Measurements from ENCODE around the gene OR4K15.

OR4K15 gene, protein sequence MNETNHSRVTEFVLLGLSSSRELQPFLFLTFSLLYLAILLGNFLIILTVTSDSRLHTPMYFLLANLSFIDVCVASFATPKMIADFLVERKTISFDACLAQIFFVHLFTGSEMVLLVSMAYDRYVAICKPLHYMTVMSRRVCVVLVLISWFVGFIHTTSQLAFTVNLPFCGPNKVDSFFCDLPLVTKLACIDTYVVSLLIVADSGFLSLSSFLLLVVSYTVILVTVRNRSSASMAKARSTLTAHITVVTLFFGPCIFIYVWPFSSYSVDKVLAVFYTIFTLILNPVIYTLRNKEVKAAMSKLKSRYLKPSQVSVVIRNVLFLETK

DNA sequence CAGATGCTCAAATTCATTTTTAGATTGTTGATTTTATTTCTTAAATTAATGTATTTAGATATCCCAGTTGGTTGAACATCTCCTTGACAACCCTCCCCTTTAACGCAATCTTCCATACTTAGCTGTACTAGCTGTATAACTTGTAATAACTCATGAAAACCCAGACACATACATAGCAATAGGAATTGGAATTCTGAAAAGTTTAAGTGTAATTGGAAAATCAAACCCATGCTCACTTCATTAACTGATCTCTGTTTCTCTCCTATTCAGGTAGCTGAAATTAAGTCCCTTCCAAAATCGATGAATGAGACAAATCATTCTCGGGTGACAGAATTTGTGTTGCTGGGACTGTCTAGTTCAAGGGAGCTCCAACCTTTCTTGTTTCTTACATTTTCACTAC, at the start of gene OR4K15:
Gene OR4K15 (plus strand): TSS at position 301 of the 400 bp plus-strand sequence. CDS start 0 bp downstream, at position 301.
- TF ChIP-seq, protein P1, sequence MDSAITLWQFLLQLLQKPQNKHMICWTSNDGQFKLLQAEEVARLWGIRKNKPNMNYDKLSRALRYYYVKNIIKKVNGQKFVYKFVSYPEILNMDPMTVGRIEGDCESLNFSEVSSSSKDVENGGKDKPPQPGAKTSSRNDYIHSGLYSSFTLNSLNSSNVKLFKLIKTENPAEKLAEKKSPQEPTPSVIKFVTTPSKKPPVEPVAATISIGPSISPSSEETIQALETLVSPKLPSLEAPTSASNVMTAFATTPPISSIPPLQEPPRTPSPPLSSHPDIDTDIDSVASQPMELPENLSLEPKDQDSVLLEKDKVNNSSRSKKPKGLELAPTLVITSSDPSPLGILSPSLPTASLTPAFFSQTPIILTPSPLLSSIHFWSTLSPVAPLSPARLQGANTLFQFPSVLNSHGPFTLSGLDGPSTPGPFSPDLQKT (IDR thresholded peaks at IDR 0.05; ENCODE audit: borderline replicate concordance, low read depth, low read length): no peak
- no peak for TF ChIP-seq ZIC2 (tag by site-specific recombination; IDR thresholded peaks at IDR 0.05)
- no peak within 1 kb of the TSS for H3K27ac ChIP-seq (ENCODE audit: extremely low read depth, low read depth, low read length)
- CTCF ChIA-PET: no interaction called here
- POLR2A ChIA-PET: no interaction called here
- H3K4me1 ChIP-seq (ENCODE audit: control insufficient read depth, insufficient read depth, low read length): no peaks in the 10 kb centered on the region
- no peak within 1 kb of the TSS for H3K4me3 ChIP-seq (ENCODE audit: low read depth, low read length)
- H3K9me3 ChIP-seq (ENCODE audit: control insufficient read depth, insufficient read depth, low read depth, low read length): no peaks in the 10 kb centered on the region
- no peaks in the 10 kb centered on the region for H3K36me3 ChIP-seq (ENCODE audit: control insufficient read depth in 2 of 2, insufficient read depth in 1 of 2, low read length in 2 of 2)

DNA sequence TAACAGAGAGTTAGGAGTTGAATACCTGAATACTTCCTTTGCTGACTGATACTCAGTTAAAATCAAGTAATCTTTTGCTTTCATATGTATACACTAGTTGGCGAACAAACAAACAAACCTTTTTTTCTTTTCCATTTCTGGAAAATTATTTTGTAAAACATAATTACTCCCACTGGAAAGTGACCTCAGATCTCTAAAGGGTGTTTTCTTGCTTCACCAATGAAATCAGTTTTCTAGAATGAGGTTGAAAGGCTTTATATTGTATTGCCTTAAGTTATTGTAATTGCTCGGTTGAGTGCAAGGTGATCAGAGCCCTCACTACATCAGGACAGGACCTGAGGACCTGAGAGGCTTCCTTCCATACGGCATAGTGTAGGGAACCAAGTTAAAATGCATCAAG, 44.8 kb upstream of the OR4K15 start, which contains the start of gene OR4K1:
Gene OR4K1 (plus strand): TSS at position 301 of the 400 bp plus-strand sequence. CDS start 4,750 bp downstream, outside the sequence.
- H3K4me1 ChIP-seq (ENCODE audit: control insufficient read depth, insufficient read depth, low read length): no peaks in the 10 kb centered on the region
- no peaks in the 10 kb centered on the region for H3K9me3 ChIP-seq (ENCODE audit: control insufficient read depth, insufficient read depth, low read depth, low read length)
- H3K36me3 ChIP-seq (ENCODE audit: control insufficient read depth in 2 of 2, insufficient read depth in 1 of 2, low read length in 2 of 2): no peaks in the 10 kb centered on the region
- TF ChIP-seq ZNF24 (tag by site-specific recombination; IDR thresholded peaks at IDR 0.05): no peak
- TF ChIP-seq YY1 (tag by site-specific recombination; IDR thresholded peaks at IDR 0.05): no peak
- no peak for TF ChIP-seq ZNF843 (tag by site-specific recombination; IDR thresholded peaks at IDR 0.05)
- TF ChIP-seq, protein P2, sequence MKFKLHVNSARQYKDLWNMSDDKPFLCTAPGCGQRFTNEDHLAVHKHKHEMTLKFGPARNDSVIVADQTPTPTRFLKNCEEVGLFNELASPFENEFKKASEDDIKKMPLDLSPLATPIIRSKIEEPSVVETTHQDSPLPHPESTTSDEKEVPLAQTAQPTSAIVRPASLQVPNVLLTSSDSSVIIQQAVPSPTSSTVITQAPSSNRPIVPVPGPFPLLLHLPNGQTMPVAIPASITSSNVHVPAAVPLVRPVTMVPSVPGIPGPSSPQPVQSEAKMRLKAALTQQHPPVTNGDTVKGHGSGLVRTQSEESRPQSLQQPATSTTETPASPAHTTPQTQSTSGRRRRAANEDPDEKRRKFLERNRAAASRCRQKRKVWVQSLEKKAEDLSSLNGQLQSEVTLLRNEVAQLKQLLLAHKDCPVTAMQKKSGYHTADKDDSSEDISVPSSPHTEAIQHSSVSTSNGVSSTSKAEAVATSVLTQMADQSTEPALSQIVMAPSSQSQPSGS (tag by site-specific recombination; IDR thresholded peaks at IDR 0.05; ENCODE audit: low read depth): no peak
- no peak for TF ChIP-seq GLI2 (tag by site-specific recombination; IDR thresholded peaks at IDR 0.05; ENCODE audit: borderline replicate concordance, low read depth)
- no peak for TF ChIP-seq ZNF132 (tag by site-specific recombination; IDR thresholded peaks at IDR 0.05; ENCODE audit: borderline replicate concordance)
- no peak for TF ChIP-seq ZFP41 (tag by site-specific recombination; IDR thresholded peaks at IDR 0.05; ENCODE audit: borderline replicate concordance)
- TF ChIP-seq ZNF174 (tag by site-specific recombination; IDR thresholded peaks at IDR 0.05): no peak
- TF ChIP-seq ZNF221 (tag by site-specific recombination; IDR thresholded peaks at IDR 0.05; ENCODE audit: borderline replicate concordance): no peak
- ChIA-PET POLR2A (no interaction called here), CTCF (no interaction called here)
- H3K4me3 ChIP-seq (ENCODE audit: low read depth, low read length): no peak within 1 kb of the TSS
- no peak within 1 kb of the TSS for H3K27ac ChIP-seq (ENCODE audit: extremely low read depth, low read depth, low read length)

DNA sequence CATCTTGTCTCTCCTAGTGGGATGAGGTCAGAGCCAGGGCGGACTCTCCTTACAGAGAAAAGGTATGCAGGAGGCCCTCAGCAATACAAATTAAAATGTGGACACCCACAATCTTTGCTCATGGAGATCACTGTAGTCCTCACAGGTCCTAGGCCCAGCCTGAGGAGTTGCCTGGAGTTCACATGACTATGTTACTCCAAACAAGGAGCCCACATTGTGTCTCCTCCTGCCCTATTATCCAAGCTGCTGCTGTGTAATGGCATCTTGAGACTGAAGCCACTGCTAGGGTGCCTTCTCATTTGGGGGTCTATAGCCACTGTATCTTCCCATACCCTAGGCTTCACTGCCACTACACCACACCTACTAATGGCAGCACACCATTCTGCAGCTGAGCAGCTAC, 33.7 kb upstream of the OR4K15 start:
- no peak overlapping the region for H3K4me3 ChIP-seq (ENCODE audit: low read depth, low read length)
- ChIA-PET POLR2A (no interaction called here), CTCF (no interaction called here)
- TF ChIP-seq ZNF521 (tag by site-specific recombination; IDR thresholded peaks at IDR 0.05) (no peak), ZNF16 (tag by site-specific recombination; IDR thresholded peaks at IDR 0.05; ENCODE audit: low read depth) (no peak), GLI2 (tag by site-specific recombination; IDR thresholded peaks at IDR 0.05; ENCODE audit: borderline replicate concordance, low read depth) (no peak)
- TF ChIP-seq, protein P3, sequence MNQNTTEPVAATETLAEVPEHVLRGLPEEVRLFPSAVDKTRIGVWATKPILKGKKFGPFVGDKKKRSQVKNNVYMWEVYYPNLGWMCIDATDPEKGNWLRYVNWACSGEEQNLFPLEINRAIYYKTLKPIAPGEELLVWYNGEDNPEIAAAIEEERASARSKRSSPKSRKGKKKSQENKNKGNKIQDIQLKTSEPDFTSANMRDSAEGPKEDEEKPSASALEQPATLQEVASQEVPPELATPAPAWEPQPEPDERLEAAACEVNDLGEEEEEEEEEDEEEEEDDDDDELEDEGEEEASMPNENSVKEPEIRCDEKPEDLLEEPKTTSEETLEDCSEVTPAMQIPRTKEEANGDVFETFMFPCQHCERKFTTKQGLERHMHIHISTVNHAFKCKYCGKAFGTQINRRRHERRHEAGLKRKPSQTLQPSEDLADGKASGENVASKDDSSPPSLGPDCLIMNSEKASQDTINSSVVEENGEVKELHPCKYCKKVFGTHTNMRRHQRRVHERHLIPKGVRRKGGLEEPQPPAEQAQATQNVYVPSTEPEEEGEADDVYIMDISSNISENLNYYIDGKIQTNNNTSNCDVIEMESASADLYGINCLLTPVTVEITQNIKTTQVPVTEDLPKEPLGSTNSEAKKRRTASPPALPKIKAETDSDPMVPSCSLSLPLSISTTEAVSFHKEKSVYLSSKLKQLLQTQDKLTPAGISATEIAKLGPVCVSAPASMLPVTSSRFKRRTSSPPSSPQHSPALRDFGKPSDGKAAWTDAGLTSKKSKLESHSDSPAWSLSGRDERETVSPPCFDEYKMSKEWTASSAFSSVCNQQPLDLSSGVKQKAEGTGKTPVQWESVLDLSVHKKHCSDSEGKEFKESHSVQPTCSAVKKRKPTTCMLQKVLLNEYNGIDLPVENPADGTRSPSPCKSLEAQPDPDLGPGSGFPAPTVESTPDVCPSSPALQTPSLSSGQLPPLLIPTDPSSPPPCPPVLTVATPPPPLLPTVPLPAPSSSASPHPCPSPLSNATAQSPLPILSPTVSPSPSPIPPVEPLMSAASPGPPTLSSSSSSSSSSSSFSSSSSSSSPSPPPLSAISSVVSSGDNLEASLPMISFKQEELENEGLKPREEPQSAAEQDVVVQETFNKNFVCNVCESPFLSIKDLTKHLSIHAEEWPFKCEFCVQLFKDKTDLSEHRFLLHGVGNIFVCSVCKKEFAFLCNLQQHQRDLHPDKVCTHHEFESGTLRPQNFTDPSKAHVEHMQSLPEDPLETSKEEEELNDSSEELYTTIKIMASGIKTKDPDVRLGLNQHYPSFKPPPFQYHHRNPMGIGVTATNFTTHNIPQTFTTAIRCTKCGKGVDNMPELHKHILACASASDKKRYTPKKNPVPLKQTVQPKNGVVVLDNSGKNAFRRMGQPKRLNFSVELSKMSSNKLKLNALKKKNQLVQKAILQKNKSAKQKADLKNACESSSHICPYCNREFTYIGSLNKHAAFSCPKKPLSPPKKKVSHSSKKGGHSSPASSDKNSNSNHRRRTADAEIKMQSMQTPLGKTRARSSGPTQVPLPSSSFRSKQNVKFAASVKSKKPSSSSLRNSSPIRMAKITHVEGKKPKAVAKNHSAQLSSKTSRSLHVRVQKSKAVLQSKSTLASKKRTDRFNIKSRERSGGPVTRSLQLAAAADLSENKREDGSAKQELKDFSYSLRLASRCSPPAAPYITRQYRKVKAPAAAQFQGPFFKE (tag by site-specific recombination; IDR thresholded peaks at IDR 0.05; ENCODE audit: borderline replicate concordance): no peak
- H3K27ac ChIP-seq (ENCODE audit: extremely low read depth, low read depth, low read length): no peak overlapping the region
- H3K4me1 ChIP-seq (ENCODE audit: control insufficient read depth, insufficient read depth, low read length): no peaks in the 10 kb centered on the region
- no peaks in the 10 kb centered on the region for H3K36me3 ChIP-seq (ENCODE audit: control insufficient read depth in 2 of 2, insufficient read depth in 1 of 2, low read length in 2 of 2)
- H3K9me3 ChIP-seq (ENCODE audit: control insufficient read depth, insufficient read depth, low read depth, low read length): no peaks in the 10 kb centered on the region

Data from HEK293 (cell line).